ENCODE measurements around the gene PDGFC. TPM values are rescaled to one million over a fixed set of nuclear protein-coding genes. Genes with fewer than 3 reads are reported as not detected.

PDGFC gene
- total and polyA plus RNA-seq, 2 donors (not counting 3 experiments of a cell fraction or from before 2014, with no cell fraction given): 2.7 to 5.3 TPM

GRCh38 chr4:156838761-156839160 lies 132.8 kb downstream of the PDGFC start:
- H2AFZ ChIP-seq (ENCODE audit: low read depth, low read length): no peak overlapping the region
- H4K20me1 ChIP-seq (replicated peaks; ENCODE audit: control insufficient read depth, extremely low read depth, insufficient read depth, low read length): no peaks in the 10 kb centered on the region
- H3K9me3 ChIP-seq (replicated peaks; ENCODE audit: control insufficient read depth, insufficient read depth, low read length): peaks cover 5% of the 10 kb centered on the region
- no peaks in the 10 kb centered on the region for H3K79me2 ChIP-seq (ENCODE audit: control insufficient read depth, insufficient read depth, low read length)
- no peak overlapping the region for H3K4me2 ChIP-seq (ENCODE audit: insufficient read depth, low read length)
- FAIRE-seq (no peak), DNase-seq (ENCODE audit: low read depth, low spot score) (no peak)
- TF ChIP-seq FOS (IDR thresholded peaks at IDR 0.05; ENCODE audit: borderline replicate concordance, insufficient read depth, low read length): no peak
- TF ChIP-seq GATA2 (IDR thresholded peaks at IDR 0.05; ENCODE audit: insufficient read depth, insufficient read length, low read depth, low read length): no peak
- TF ChIP-seq CTCF (IDR thresholded peaks at IDR 0.05; ENCODE audit: extremely low read depth in 1 of 2, insufficient read depth in 1 of 2, low read depth in 1 of 2, low read length in 2 of 2): no peak
- no peak for TF ChIP-seq POLR2A (IDR thresholded peaks at IDR 0.05; ENCODE audit: low read depth, low read length)
- no peaks in the 10 kb centered on the region for H3K27me3 ChIP-seq (ENCODE audit: control insufficient read depth in 2 of 2, insufficient read depth in 2 of 2, low read length in 2 of 2)
- no peaks in the 10 kb centered on the region for H3K9me1 ChIP-seq (replicated peaks; ENCODE audit: control insufficient read depth, extremely low read depth, insufficient read depth, low read length)
- no peak overlapping the region for H3K9ac ChIP-seq (replicated peaks; ENCODE audit: extremely low read depth, insufficient read depth, low read length)
- intact Hi-C loops (cut with micrococcal nuclease): loop anchor here (10.0 kb wide), 1 partner anchor 1964 kb away; no protein-coding TSS in a partner anchor
- dilution Hi-C loops (cut with MboI; ENCODE audit: extremely low pct_ligation_motif_present, low sequenced_read_pairs): no loop called here
- ChIA-PET CTCF (no interaction called here), POLR2A (no interaction called here)
- BruUV-seq (replicated peaks): no TSS peak
- no peak overlapping the region for H3K27ac ChIP-seq (ENCODE audit: insufficient read depth, low read depth, low read length)
- H3K4me3 ChIP-seq (replicated peaks in 1 of 3; ENCODE audit: insufficient read depth in 1 of 3, low read depth in 1 of 3, low read length in 3 of 3): no peak overlapping the region
- H3K4me1 ChIP-seq (ENCODE audit: control insufficient read depth, extremely low read depth, insufficient read depth, low read length): no peaks in the 10 kb centered on the region
- no peaks in the 10 kb centered on the region for H3K36me3 ChIP-seq (ENCODE audit: control insufficient read depth in 2 of 2, extremely low read depth in 1 of 2, insufficient read depth in 2 of 2, low read length in 2 of 2)

GRCh38 chr4:156837625-156838345 lies 133.8 kb downstream of the PDGFC start:
- Histone ChIP-seq H3K4me3 (replicated peaks in 1 of 3; ENCODE audit: insufficient read depth in 1 of 3, low read depth in 1 of 3, low read length in 3 of 3) (no peak overlapping the region), H3K27ac (ENCODE audit: insufficient read depth, low read depth, low read length) (no peak overlapping the region), H3K9ac (replicated peaks; ENCODE audit: extremely low read depth, insufficient read depth, low read length) (no peak overlapping the region), H3K79me2 (ENCODE audit: control insufficient read depth, insufficient read depth, low read length) (no peaks in the 10 kb centered on the region), H3K36me3 (ENCODE audit: control insufficient read depth in 2 of 2, extremely low read depth in 1 of 2, insufficient read depth in 2 of 2, low read length in 2 of 2) (no peaks in the 10 kb centered on the region), H3K9me3 (replicated peaks; ENCODE audit: control insufficient read depth, insufficient read depth, low read length) (peaks cover 5% of the 10 kb centered on the region), H3K27me3 (ENCODE audit: control insufficient read depth in 2 of 2, insufficient read depth in 2 of 2, low read length in 2 of 2) (no peaks in the 10 kb centered on the region), H3K9me1 (replicated peaks; ENCODE audit: control insufficient read depth, extremely low read depth, insufficient read depth, low read length) (no peaks in the 10 kb centered on the region), H3K4me1 (ENCODE audit: control insufficient read depth, extremely low read depth, insufficient read depth, low read length) (no peaks in the 10 kb centered on the region), H4K20me1 (replicated peaks; ENCODE audit: control insufficient read depth, extremely low read depth, insufficient read depth, low read length) (no peaks in the 10 kb centered on the region), H3K4me2 (ENCODE audit: insufficient read depth, low read length) (no peak overlapping the region), H2AFZ (ENCODE audit: low read depth, low read length) (no peak overlapping the region)
- POLR2A ChIA-PET: no interaction called here
- TF ChIP-seq, protein P1, sequence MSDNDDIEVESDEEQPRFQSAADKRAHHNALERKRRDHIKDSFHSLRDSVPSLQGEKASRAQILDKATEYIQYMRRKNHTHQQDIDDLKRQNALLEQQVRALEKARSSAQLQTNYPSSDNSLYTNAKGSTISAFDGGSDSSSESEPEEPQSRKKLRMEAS (IDR thresholded peaks at IDR 0.05; ENCODE audit: insufficient read depth, insufficient read length): no peak
- TF ChIP-seq POLR2AphosphoS5 (IDR thresholded peaks at IDR 0.05; ENCODE audit: insufficient read depth, low read depth, low read length): no peak
- TF ChIP-seq POLR2A (IDR thresholded peaks at IDR 0.05; ENCODE audit: low read depth, low read length): no peak
- no peak for TF ChIP-seq EZH2 (IDR thresholded peaks at IDR 0.05; ENCODE audit: borderline replicate concordance, low read depth, low read length, severe bottlenecking)
- TF ChIP-seq CTCF (IDR thresholded peaks at IDR 0.05; ENCODE audit: extremely low read depth in 1 of 2, insufficient read depth in 1 of 2, low read depth in 1 of 2, low read length in 2 of 2): no peak
- TF ChIP-seq GATA2 (IDR thresholded peaks at IDR 0.05; ENCODE audit: insufficient read depth, insufficient read length, low read depth, low read length): no peak
- TF ChIP-seq MYC (IDR thresholded peaks at IDR 0.05; ENCODE audit: low read depth, low read length): no peak
- TF ChIP-seq FOS (IDR thresholded peaks at IDR 0.05; ENCODE audit: borderline replicate concordance, insufficient read depth, low read length): no peak
- no peak for TF ChIP-seq JUN (IDR thresholded peaks at IDR 0.05; ENCODE audit: borderline replicate concordance, insufficient read depth, insufficient read length, low read depth)
- CTCF ChIA-PET: interaction anchor here (1.0 kb wide), 1 partner anchor 110 kb away, joined by 3 read pairs; no protein-coding TSS in a partner anchor
- DNase-seq (ENCODE audit: low read depth, low spot score) (no peak), FAIRE-seq (no peak)
- intact Hi-C loops (cut with micrococcal nuclease) (loop anchor here (10.0 kb wide), 1 partner anchor 1963 kb away; no protein-coding TSS in a partner anchor), dilution Hi-C loops (cut with MboI; ENCODE audit: extremely low pct_ligation_motif_present, low sequenced_read_pairs) (no loop called here)
- BruUV-seq (replicated peaks): no TSS peak

All from endothelial cell of umbilical vein (primary cell).